Testis (tissue), 3 donors: Measurements from ENCODE around the gene CDH11. TPM values are rescaled to one million over a fixed set of nuclear protein-coding genes. Genes with fewer than 3 reads are reported as not detected.

Experiments used
- DNase-seq: peaks from one replicate; pipeline ENCODE4 v3.0.0-alpha.2; 2019
- H3K27ac ChIP-seq, 2 donors: fragments of 200-600 bp; sonication (generic); one replicate each; pipeline ENCODE4 v1.5.1; 2019
- H3K27me3 ChIP-seq: fragments of 200-600 bp; sonication (generic); one replicate; pipeline ENCODE4 v1.5.1; 2019
- H3K36me3 ChIP-seq: fragments of 200-600 bp; sonication (generic); one replicate; pipeline ENCODE4 v1.5.1; 2017; ENCODE audit warnings: low read depth; ENCODE audit errors: missing control alignments
- H3K4me1 ChIP-seq: fragments of 200-600 bp; sonication (generic); one replicate; pipeline ENCODE4 v1.5.1; 2019
- H3K4me3 ChIP-seq, 2 donors: fragments of 200-600 bp; sonication (generic); one replicate each; pipeline ENCODE4 v1.5.1; 2017 to 2019
- H3K9me3 ChIP-seq: fragments of 200-600 bp; sonication (generic); one replicate; pipeline ENCODE4 v1.5.1; 2017
- POLR2A ChIP-seq: fragments of 450-650 bp; IDR thresholded peaks from one replicate; pipeline ENCODE4 v1.6.1; 2017; ENCODE audit warnings: antibody characterized with exemption, mild to moderate bottlenecking, moderate library complexity
- WGBS, 2 donors: methylation state at CpG; one replicate each; pipeline ENCODE4 v1.1.5; 2018; 5-methylcytosine and 5-hydroxymethylcytosine counted together
- intact Hi-C: fragments of 100-400 bp; cut with DNase I; formaldehyde crosslinking; loops from one replicate; pipeline ENCODE4 v1.15.1; 2023; ENCODE audit warnings: low total_unique reads
- polyA plus RNA-seq: library from polyadenylated mRNA; stranded (reverse); fragments of 350-450 nt; fragmentation: Illumina TruSeq; extraction: RNeasy Lipid Tissue Mini Kit (QIAGEN cat#74804); gene quantifications from one replicate; pipeline ENCODE4 v1.2.3, GENCODE V29; 2014; ENCODE audit warnings: low read depth, low replicate concordance; ENCODE audit not compliant: insufficient read depth
- total RNA-seq, 2 donors: library from RNA; depleted of rRNA; stranded (reverse); fragments of >200 nt; gene quantifications; one replicate each; pipeline ENCODE4 v1.2.3, GENCODE V29; 2016
- TF ChIP-seq, protein P1 (sequence below), 3 experiments: fragments of 450-650 bp in 2 of 3; fragments of 200-600 bp in 1 of 3; sonication (generic) in 1 of 3; IDR thresholded peaks; one replicate each; pipeline ENCODE4 v1.5.1; 2016 to 2019; ENCODE audit warnings: antibody characterized with exemption in 3 of 3, mild to moderate bottlenecking in 2 of 3, moderate library complexity in 1 of 3

The CDH11 gene
- total and polyA plus RNA-seq, 3 donors from 2014 or later: 24.0 to 32.8 (median 32.5) TPM

DNA sequence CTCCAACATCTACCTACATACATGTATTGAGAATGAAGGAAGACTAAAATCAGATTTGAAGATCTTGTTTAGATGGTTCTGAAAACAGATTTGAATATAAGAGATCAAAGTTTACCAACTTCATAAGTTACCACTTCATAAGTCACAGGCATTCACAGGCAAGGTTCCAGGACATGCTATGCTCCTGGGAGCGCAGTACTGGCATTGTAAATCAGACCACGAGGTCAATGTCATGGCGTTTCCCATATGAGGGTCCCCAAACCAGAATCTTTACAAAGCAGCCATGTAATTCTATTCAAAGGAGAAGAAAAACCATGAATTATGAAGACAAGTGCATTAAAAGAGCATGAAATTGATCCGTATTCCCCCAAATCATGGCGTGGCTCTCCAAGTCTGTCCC, 3.0 kb downstream of the CDH11 start:
- no peak for DNase-seq
- Histone ChIP-seq H3K36me3 (no peaks in the 10 kb centered on the region), H3K27ac (peak overlapping the region in 1 of 2 donors; percentile 15), H3K4me3 (no peak overlapping the region), H3K27me3 (no peaks in the 10 kb centered on the region), H3K4me1 (peaks cover 14% of the 10 kb centered on the region), H3K9me3 (no peaks in the 10 kb centered on the region)
- intact Hi-C loops: no loop called here
- TF ChIP-seq, protein P1, sequence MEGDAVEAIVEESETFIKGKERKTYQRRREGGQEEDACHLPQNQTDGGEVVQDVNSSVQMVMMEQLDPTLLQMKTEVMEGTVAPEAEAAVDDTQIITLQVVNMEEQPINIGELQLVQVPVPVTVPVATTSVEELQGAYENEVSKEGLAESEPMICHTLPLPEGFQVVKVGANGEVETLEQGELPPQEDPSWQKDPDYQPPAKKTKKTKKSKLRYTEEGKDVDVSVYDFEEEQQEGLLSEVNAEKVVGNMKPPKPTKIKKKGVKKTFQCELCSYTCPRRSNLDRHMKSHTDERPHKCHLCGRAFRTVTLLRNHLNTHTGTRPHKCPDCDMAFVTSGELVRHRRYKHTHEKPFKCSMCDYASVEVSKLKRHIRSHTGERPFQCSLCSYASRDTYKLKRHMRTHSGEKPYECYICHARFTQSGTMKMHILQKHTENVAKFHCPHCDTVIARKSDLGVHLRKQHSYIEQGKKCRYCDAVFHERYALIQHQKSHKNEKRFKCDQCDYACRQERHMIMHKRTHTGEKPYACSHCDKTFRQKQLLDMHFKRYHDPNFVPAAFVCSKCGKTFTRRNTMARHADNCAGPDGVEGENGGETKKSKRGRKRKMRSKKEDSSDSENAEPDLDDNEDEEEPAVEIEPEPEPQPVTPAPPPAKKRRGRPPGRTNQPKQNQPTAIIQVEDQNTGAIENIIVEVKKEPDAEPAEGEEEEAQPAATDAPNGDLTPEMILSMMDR (IDR thresholded peaks at IDR 0.05): no peak
- no peak for TF ChIP-seq POLR2A
- WGBS, 2 donors: 41 to 48% methylated on average over 5 of the region's 5 CpGs

DNA sequence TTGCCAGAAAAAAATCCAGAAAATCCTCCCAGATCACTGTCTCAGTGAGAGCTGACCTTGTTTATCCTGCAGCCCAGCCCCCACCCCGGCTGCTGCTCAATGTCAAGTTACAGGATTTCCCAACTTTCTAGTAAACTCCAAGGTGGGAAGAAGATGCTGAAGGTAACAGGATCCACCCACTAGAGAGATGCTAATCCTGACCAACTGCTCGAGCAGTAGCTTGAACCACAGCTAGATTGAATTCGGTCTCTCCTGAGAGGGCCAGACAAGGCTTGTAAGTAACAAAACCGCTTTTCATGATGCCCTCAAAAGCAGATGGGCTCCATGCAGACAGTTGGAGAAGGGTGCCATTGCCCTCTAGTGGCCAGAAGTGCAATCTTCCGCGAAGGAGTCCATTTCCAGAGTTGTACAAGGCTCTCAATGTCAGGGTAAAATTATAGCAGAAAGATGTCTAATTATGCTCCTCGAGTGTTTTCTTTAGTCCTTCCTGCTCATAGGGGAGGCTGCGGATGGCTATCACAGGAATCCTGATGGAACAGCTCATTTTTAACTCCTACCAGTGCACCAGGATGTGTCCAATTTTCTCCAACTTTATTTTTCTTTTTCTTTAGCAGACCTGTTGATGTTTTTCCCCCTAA, 3.9 kb downstream of the CDH11 start:
- WGBS, 2 donors: 4 to 8% methylated on average over 8 of the region's 8 CpGs
- Histone ChIP-seq H3K36me3 (no peaks in the 10 kb centered on the region), H3K9me3 (no peaks in the 10 kb centered on the region), H3K27ac (no peak overlapping the region), H3K4me1 (peaks cover 11% of the 10 kb centered on the region), H3K27me3 (no peaks in the 10 kb centered on the region), H3K4me3 (no peak overlapping the region)
- intact Hi-C loops: no loop called here
- TF ChIP-seq, protein P1 (IDR thresholded peaks at IDR 0.05): peak; percentile 86 to 94 (median 88)
- TF ChIP-seq POLR2A: no peak
- peak; percentile 87 for DNase-seq

DNA sequence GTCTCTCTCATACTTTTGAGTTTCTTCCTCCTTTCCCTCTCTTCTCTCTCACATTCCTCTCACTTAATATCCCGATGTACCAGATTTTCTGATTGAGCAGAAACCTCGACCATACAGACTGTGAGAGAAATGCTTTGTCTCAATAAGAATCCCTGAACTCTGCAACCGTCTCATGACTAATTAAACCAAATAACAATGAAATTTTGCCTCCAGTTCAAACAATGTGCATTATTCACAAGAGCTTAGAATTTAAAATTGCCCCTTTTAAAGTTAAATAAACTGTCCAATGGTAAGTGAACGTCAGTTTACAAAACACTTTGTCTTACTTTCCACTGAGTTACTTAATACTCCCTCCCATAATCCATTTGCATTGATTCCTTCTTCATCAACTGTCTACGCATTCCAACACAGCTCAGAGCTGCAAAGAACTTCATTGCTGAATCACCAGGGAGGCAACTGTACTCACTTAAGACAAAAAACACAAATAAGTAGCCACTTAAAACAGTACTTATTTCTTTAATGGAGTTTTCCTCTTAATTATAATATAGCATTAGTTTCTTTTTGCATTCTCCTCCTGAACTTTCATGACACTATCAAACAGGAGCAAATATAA, 4.9 kb downstream of the CDH11 start:
- no peaks in the 10 kb centered on the region for H3K9me3 ChIP-seq
- intact Hi-C loops: no loop called here
- no peak overlapping the region for H3K4me3 ChIP-seq
- no peak for TF ChIP-seq POLR2A
- TF ChIP-seq, protein P1 (IDR thresholded peaks at IDR 0.05): no peak
- whole genome bisulfite sequencing, 2 donors: 71 to 72% methylated on average over 5 of the region's 5 CpGs
- H3K4me1 ChIP-seq: peaks cover 8% of the 10 kb centered on the region
- no peaks in the 10 kb centered on the region for H3K36me3 ChIP-seq
- no peak for DNase-seq
- H3K27me3 ChIP-seq: no peaks in the 10 kb centered on the region
- no peak overlapping the region for H3K27ac ChIP-seq

DNA sequence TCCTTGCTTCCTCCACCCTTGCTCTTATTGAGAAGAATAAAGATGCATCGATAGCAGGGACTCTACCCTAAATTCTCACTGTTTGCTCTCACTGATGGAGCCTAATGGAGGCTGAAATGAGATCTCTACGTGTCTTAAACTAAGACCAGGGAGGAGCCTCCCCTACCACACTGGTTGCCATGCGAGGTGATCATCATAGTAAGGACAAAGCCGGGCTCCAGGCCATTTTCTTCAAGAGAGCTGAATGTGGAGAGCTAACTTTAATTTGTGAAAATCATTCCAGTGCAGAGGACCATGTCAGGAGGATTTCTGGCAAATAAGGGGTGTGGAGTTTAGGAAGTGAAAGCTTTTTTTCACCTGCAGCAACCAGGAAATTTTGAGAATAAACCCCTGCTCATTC, 5.6 kb downstream of the CDH11 start:
- peaks cover 8% of the 10 kb centered on the region for H3K4me1 ChIP-seq
- H3K36me3 ChIP-seq: no peaks in the 10 kb centered on the region
- H3K27ac ChIP-seq: no peak overlapping the region
- no peak for DNase-seq
- intact Hi-C loops: no loop called here
- H3K9me3 ChIP-seq: no peaks in the 10 kb centered on the region
- H3K4me3 ChIP-seq: no peak overlapping the region
- WGBS, 2 donors: 61 to 66% methylated on average over 4 of the region's 4 CpGs
- no peak for TF ChIP-seq POLR2A
- TF ChIP-seq, protein P1 (IDR thresholded peaks at IDR 0.05): no peak
- no peaks in the 10 kb centered on the region for H3K27me3 ChIP-seq

DNA sequence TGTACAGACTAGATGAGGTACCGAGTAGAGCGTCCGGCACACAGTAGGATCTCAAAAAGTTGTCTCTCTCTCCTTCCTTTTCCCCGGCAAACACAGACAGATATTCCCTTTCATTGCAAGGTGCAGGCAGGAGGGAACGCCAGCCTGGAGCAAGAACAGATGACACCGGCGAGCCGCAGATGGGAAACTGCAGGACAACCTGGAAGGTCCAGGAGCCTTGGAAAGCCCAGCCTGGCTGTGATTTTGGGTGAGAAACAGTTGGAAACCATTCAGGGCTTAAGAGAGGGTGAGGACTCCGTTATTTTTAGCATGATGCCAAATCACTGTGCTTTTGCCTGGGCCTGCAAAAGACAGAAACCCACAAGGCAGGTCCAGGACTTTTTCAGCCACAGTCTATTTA, 7.3 kb downstream of the CDH11 start:
- H3K36me3 ChIP-seq: no peaks in the 10 kb centered on the region
- peaks cover 5% of the 10 kb centered on the region for H3K4me1 ChIP-seq
- no peaks in the 10 kb centered on the region for H3K27me3 ChIP-seq
- no peak overlapping the region for H3K27ac ChIP-seq
- H3K9me3 ChIP-seq: no peaks in the 10 kb centered on the region
- TF ChIP-seq POLR2A: no peak
- TF ChIP-seq, protein P1 (IDR thresholded peaks at IDR 0.05): no peak
- intact Hi-C loops: no loop called here
- no peak for DNase-seq
- 68 to 73% methylated on average over 9 of the region's 9 CpGs for WGBS, 2 donors
- no peak overlapping the region for H3K4me3 ChIP-seq
